ENCODE results near the gene SYNE4. TPM values are rescaled to one million over a fixed set of nuclear protein-coding genes. Genes with fewer than 3 reads are reported as not detected.

Gene SYNE4
- total RNA-seq, 2 experiments from 2014 or later: 1.6 TPM

DNA sequence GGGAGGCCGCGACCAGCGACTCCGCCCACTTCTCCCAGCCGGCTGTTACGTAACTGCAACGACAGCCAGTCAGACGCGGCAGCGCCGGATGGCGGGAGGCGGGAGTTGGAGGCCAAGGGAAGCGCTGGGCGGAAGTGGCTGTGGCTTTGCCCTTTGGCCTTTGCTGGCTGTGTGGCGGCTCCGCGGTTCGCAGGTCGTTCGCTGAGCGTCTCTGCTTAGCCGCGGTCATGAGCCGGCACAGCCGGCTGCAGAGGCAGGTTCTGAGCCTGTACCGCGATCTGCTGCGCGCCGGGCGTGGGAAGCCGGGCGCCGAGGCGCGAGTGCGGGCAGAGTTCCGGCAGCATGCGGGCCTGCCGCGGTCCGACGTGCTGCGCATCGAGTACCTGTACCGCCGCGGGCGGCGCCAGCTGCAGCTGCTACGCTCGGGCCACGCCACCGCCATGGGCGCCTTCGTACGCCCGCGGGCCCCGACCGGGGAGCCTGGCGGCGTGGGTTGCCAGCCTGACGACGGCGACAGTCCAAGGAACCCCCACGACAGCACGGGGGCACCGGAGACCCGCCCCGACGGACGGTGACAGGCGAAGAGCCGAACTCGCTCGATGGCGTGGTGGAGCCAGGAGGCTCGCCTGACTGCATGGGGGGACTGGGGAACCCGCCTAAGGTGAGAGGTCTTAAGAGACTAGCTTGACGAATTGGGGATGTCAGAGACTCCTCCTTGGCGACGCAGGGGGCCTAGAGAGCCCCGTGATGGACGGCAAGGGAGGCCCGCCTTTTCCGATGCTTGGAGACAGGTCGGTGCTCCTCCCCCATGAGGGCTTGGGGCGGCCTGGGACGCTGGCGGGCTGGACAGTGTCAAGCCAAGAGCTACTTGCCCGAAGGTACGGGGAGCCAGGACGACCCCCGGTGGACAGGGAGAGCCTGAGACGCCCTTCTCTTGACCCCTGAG, 13.3 kb downstream of the SYNE4 start, which contains the start of gene SDHAF1:
SDHAF1 (plus strand) TSS at position 141 of the 946 bp plus-strand sequence; CDS start at position 228, 87 bp downstream.
- Histone ChIP-seq H3K4me3 (ENCODE audit: low read length) (peak within 1 kb of the TSS; percentile 83), H3K36me3 (ENCODE audit: insufficient read depth, low read length) (peaks cover 12% of the 10 kb centered on the region), H3K9me3 (ENCODE audit: control insufficient read depth in 1 of 2, insufficient read depth in 1 of 2, low read length in 2 of 2) (no peaks in the 10 kb centered on the region), H3K27me3 (ENCODE audit: control insufficient read depth in 1 of 2, insufficient read depth in 2 of 2, low read length in 2 of 2) (no peaks in the 10 kb centered on the region), H3K4me1 (ENCODE audit: insufficient read depth, low read length) (peaks cover 45% of the 10 kb centered on the region), H3K27ac (ENCODE audit: low read depth in 1 of 2, low read length in 2 of 2) (peak within 1 kb of the TSS; percentile 56 to 63)
- intact Hi-C loops (cut with DNase I, micrococcal nuclease): loop anchor here (1.0 to 5.0 kb wide), 4 partner anchors 19 to 117 kb away; partner anchors contain the start of genes THAP8 (in 2 of the 2), WDR62 (in 2 of the 2), ALKBH6 (in 1 of the 2) and OVOL3 (in 1 of the 2)
- Mint-ChIP-seq H3K27ac (peak within 1 kb of the TSS; percentile 83), H3K4me1 (ENCODE audit: low read depth) (peaks cover 41% of the 10 kb centered on the region), H3K27me3 (no peaks in the 10 kb centered on the region), H3K4me3 (peak within 1 kb of the TSS; percentile 95), H3K9me3 (no peaks in the 10 kb centered on the region), H3K36me3 (ENCODE audit: low read depth) (peaks cover 23% of the 10 kb centered on the region)
- TF ChIP-seq, protein P1, sequence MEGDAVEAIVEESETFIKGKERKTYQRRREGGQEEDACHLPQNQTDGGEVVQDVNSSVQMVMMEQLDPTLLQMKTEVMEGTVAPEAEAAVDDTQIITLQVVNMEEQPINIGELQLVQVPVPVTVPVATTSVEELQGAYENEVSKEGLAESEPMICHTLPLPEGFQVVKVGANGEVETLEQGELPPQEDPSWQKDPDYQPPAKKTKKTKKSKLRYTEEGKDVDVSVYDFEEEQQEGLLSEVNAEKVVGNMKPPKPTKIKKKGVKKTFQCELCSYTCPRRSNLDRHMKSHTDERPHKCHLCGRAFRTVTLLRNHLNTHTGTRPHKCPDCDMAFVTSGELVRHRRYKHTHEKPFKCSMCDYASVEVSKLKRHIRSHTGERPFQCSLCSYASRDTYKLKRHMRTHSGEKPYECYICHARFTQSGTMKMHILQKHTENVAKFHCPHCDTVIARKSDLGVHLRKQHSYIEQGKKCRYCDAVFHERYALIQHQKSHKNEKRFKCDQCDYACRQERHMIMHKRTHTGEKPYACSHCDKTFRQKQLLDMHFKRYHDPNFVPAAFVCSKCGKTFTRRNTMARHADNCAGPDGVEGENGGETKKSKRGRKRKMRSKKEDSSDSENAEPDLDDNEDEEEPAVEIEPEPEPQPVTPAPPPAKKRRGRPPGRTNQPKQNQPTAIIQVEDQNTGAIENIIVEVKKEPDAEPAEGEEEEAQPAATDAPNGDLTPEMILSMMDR (IDR thresholded peaks at IDR 0.05): no peak
- DNase-seq (peak; percentile 81 to 96 (median 91)), ATAC-seq (ENCODE audit: poor library complexity) (peak; percentile 90)
- POLR2A ChIA-PET: interaction anchor here (0.5 to 3.2 kb wide), 5 partner anchors 13 to 220 kb away, joined by 3 to 17 read pairs (median 13); partner anchors contain the start of genes ALKBH6 and SYNE4
- CTCF ChIA-PET: interaction anchor here (1.6 kb wide), 1 partner anchor 36 kb away, joined by 7 read pairs; no protein-coding TSS in a partner anchor

DNA sequence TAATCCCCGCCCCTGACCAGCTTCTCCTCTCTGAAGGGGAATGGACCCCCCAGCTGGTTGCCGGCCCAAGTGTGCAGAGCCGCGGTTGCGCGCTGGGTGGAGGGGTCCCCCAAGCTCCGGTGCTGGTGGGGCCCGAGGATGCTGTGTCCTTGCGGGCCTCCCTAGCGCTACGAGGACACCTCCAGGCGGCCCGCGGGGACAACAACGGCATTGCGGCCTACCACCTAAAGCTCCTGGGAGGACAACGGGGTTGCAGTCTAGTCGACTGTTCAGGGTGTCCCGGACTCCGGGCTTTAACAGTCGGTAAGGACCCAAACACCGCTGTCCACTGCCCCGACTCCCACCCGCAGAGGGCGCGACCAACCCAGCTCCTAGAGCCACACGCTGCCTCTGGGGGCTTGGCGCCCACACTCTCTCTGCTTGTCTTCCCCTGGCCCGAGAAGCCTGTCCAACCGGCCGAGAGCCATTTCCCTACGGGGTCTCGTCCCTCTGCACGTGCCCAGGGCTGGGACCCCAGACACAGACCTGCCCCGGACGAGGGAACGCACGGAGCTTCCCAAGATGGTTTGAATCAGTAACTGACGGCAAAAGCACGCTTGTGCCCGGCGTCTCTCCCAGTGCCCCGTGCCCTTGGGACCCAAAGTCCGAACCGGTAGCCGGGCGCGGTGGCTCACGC, 14.6 kb downstream of the SYNE4 start:
- TF ChIP-seq, protein P1 (IDR thresholded peaks at IDR 0.05): no peak
- Histone ChIP-seq H3K27me3 (ENCODE audit: control insufficient read depth in 1 of 2, insufficient read depth in 2 of 2, low read length in 2 of 2) (no peaks in the 10 kb centered on the region), H3K27ac (ENCODE audit: low read depth in 1 of 2, low read length in 2 of 2) (no peak overlapping the region), H3K9me3 (ENCODE audit: control insufficient read depth in 1 of 2, insufficient read depth in 1 of 2, low read length in 2 of 2) (peaks cover 0 to 7% of the 10 kb centered on the region in 2 experiments), H3K4me1 (ENCODE audit: insufficient read depth, low read length) (peaks cover 39% of the 10 kb centered on the region), H3K36me3 (ENCODE audit: insufficient read depth, low read length) (peaks cover 10% of the 10 kb centered on the region), H3K4me3 (ENCODE audit: low read length) (peak overlapping the region; percentile 83)
- Mint-ChIP-seq H3K27ac (peak overlapping the region; percentile 44), H3K9me3 (no peaks in the 10 kb centered on the region), H3K4me3 (peak overlapping the region; percentile 95), H3K4me1 (ENCODE audit: low read depth) (peaks cover 30% of the 10 kb centered on the region), H3K27me3 (no peaks in the 10 kb centered on the region), H3K36me3 (ENCODE audit: low read depth) (peaks cover 19% of the 10 kb centered on the region)
- DNase-seq (peak in 2 of 14 experiments; percentile 25 to 42), ATAC-seq (ENCODE audit: poor library complexity) (no peak)
- POLR2A ChIA-PET: interaction anchor here (1.5 to 3.2 kb wide), 4 partner anchors 15 to 41 kb away, joined by 4 to 17 read pairs (median 13); partner anchors contain the start of genes ALKBH6 and SYNE4
- CTCF ChIA-PET: interaction anchor here (0.6 to 1.6 kb wide), 2 partner anchors 20 to 35 kb away, joined by 3 to 7 read pairs; partner anchors contain the start of gene ALKBH6
- intact Hi-C loops (cut with DNase I, micrococcal nuclease): loop anchor here in 1 of 2 experiments (2.0 kb wide), 1 partner anchor 61 kb away; the partner anchor contains the start of genes THAP8 and WDR62

Data from CD4-positive, alpha-beta T cell (primary cell).